Measurements from ENCODE around the gene CD52. TPM values are rescaled to one million over a fixed set of nuclear protein-coding genes. Genes with fewer than 3 reads are reported as not detected.

The CD52 gene
- polyA plus RNA-seq, 2 of the 4 experiments (the other 2 are of a cell fraction), result not detected

DNA sequence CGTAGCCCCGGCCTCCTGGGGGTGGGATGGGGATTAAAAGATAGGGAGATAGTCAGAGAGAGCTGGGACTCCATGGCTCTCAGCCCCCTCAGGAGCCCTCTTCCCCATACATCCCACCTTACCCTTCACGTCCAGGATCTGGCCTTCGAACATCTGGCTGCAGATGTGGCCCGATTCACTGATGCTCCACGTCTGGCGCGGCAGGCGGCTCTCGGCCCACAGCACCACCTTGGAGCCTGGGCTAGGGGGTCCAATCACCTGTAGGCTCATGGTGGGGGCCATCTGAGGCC, 4.2 kb downstream of the CD52 start:
- no peak for FAIRE-seq
- DNase-seq (ENCODE audit: low read depth in 1 of 2, low spot score in 1 of 2), result no peak
- ChIA-PET POLR2A (no interaction called here), CTCF (interaction anchor here (0.6 to 14.3 kb wide), 50 partner anchors 10 to 286 kb away, joined by 3 to 128 read pairs (median 5); partner anchors contain the start of genes C1orf232, CATSPER4, CEP85 and SH3BGRL3)
- Histone ChIP-seq H3K27ac (no peak overlapping the region), H3K4me1 (0 out of 3 replicates have a peak, but pooled peaks cover 5% of the 10 kb centered on the region), H3K4me2 (no peak overlapping the region), H3K9me3 (no peaks in the 10 kb centered on the region), H3K4me3 (no peak overlapping the region)
- WGBS (ENCODE audit: missing lambda C conversion rate), result 44% methylated on average over 5 of the region's 10 CpGs
- TF ChIP-seq, protein P1, sequence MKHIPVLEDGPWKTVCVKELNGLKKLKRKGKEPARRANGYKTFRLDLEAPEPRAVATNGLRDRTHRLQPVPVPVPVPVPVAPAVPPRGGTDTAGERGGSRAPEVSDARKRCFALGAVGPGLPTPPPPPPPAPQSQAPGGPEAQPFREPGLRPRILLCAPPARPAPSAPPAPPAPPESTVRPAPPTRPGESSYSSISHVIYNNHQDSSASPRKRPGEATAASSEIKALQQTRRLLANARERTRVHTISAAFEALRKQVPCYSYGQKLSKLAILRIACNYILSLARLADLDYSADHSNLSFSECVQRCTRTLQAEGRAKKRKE (CRISPR knock-in tag; IDR thresholded peaks at IDR 0.05; ENCODE audit: low read depth), result no peak
- TF ChIP-seq, protein P2, sequence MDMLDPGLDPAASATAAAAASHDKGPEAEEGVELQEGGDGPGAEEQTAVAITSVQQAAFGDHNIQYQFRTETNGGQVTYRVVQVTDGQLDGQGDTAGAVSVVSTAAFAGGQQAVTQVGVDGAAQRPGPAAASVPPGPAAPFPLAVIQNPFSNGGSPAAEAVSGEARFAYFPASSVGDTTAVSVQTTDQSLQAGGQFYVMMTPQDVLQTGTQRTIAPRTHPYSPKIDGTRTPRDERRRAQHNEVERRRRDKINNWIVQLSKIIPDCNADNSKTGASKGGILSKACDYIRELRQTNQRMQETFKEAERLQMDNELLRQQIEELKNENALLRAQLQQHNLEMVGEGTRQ (IDR thresholded peaks at IDR 0.05), result no peak
- TF ChIP-seq MAX (IDR thresholded peaks at IDR 0.05) (no peak), NR3C1 (IDR thresholded peaks at IDR 0.05) (no peak), POLR2AphosphoS2 (conservative IDR thresholded peaks at IDR 0.05; ENCODE audit: low read length) (no peak), CBX2 (IDR thresholded peaks at IDR 0.05; ENCODE audit: borderline replicate concordance, low read depth) (no peak), RCOR1 (IDR thresholded peaks at IDR 0.05; ENCODE audit: low read depth, low read length) (no peak), BHLHE40 (IDR thresholded peaks at IDR 0.05; ENCODE audit: low read depth, low read length) (no peak), CHD4 (IDR thresholded peaks at IDR 0.05; ENCODE audit: borderline replicate concordance) (no peak), RFX5 (IDR thresholded peaks at IDR 0.05) (no peak), TP53 (CRISPR knock-in tag; IDR thresholded peaks at IDR 0.05) (no peak)
- TF ChIP-seq, protein P3, sequence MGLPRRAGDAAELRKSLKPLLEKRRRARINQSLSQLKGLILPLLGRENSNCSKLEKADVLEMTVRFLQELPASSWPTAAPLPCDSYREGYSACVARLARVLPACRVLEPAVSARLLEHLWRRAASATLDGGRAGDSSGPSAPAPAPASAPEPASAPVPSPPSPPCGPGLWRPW (IDR thresholded peaks at IDR 0.05), result no peak
- TF ChIP-seq, protein P4, sequence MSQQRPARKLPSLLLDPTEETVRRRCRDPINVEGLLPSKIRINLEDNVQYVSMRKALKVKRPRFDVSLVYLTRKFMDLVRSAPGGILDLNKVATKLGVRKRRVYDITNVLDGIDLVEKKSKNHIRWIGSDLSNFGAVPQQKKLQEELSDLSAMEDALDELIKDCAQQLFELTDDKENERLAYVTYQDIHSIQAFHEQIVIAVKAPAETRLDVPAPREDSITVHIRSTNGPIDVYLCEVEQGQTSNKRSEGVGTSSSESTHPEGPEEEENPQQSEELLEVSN (IDR thresholded peaks at IDR 0.05; ENCODE audit: borderline replicate concordance, low read depth), result no peak
- no peak for ATAC-seq

GRCh38 chr1:26323382-26323781, 5.6 kb downstream of the CD52 start:
- 82% methylated on average over 2 of the region's 2 CpGs for WGBS (ENCODE audit: missing lambda C conversion rate)
- ChIA-PET CTCF (interaction anchor here (1.2 to 14.3 kb wide), 6 partner anchors 8 to 68 kb away, joined by 3 to 128 read pairs (median 19); no protein-coding TSS in a partner anchor), POLR2A (interaction anchor here (0.7 kb wide), 1 partner anchor 28 kb away, joined by 3 read pairs; no protein-coding TSS in a partner anchor)
- no peak for DNase-seq (ENCODE audit: low read depth in 1 of 2, low spot score in 1 of 2)
- Histone ChIP-seq H3K4me2 (no peak overlapping the region), H3K4me3 (no peak overlapping the region), H3K4me1 (0 out of 3 replicates have a peak, but pooled peaks cover 5% of the 10 kb centered on the region), H3K27ac (no peak overlapping the region), H3K9me3 (no peaks in the 10 kb centered on the region)
- TF ChIP-seq ZFP36 (IDR thresholded peaks at IDR 0.05; ENCODE audit: borderline replicate concordance, partially characterized antibody), result no peak
- TF ChIP-seq FOSL2 (IDR thresholded peaks at IDR 0.05), result no peak
- TF ChIP-seq FOSL2 (CRISPR knock-in tag; IDR thresholded peaks at IDR 0.05), result no peak
- TF ChIP-seq, protein P2 (IDR thresholded peaks at IDR 0.05), result no peak
- TF ChIP-seq HDAC2 (IDR thresholded peaks at IDR 0.05), result no peak
- no peak for TF ChIP-seq RCOR1 (IDR thresholded peaks at IDR 0.05; ENCODE audit: low read depth, low read length)
- no peak for TF ChIP-seq POLR2AphosphoS2 (conservative IDR thresholded peaks at IDR 0.05; ENCODE audit: low read length)
- no peak for TF ChIP-seq HOXA7 (CRISPR knock-in tag; IDR thresholded peaks at IDR 0.05)
- no peak for TF ChIP-seq HOXB5 (CRISPR knock-in tag; IDR thresholded peaks at IDR 0.05)
- no peak for TF ChIP-seq BHLHE40 (IDR thresholded peaks at IDR 0.05; ENCODE audit: low read depth, low read length)
- no peak for TF ChIP-seq RNF2 (IDR thresholded peaks at IDR 0.05; ENCODE audit: borderline replicate concordance, low read depth)
- TF ChIP-seq ZSCAN20 (CRISPR knock-in tag; IDR thresholded peaks at IDR 0.05), result no peak
- TF ChIP-seq, protein P5, sequence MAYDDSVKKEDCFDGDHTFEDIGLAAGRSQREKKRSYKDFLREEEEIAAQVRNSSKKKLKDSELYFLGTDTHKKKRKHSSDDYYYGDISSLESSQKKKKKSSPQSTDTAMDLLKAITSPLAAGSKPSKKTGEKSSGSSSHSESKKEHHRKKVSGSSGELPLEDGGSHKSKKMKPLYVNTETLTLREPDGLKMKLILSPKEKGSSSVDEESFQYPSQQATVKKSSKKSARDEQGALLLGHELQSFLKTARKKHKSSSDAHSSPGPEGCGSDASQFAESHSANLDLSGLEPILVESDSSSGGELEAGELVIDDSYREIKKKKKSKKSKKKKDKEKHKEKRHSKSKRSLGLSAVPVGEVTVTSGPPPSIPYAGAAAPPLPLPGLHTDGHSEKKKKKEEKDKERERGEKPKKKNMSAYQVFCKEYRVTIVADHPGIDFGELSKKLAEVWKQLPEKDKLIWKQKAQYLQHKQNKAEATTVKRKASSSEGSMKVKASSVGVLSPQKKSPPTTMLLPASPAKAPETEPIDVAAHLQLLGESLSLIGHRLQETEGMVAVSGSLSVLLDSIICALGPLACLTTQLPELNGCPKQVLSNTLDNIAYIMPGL (CRISPR knock-in tag; IDR thresholded peaks at IDR 0.05; ENCODE audit: borderline replicate concordance), result no peak
- TF ChIP-seq KDM5A (IDR thresholded peaks at IDR 0.05), result no peak
- no peak for TF ChIP-seq MAFK (IDR thresholded peaks at IDR 0.05; ENCODE audit: partially characterized antibody)
- no peak for TF ChIP-seq PHF8 (IDR thresholded peaks at IDR 0.05; ENCODE audit: borderline replicate concordance, low read depth)
- TF ChIP-seq NR3C1 (IDR thresholded peaks at IDR 0.05), result no peak
- no peak for FAIRE-seq
- ATAC-seq, result no peak

Data from A549 (cell line).